WTC11 (cell line): Measurements from ENCODE around the gene AP4M1. TPM values are rescaled to one million over a fixed set of nuclear protein-coding genes. Genes with fewer than 3 reads are reported as not detected.

ENCODE experiments used
- ATAC-seq: fragments of 200-7000 bp; cut with Tn5 transposase; 2 replicates; pipeline ENCODE4 v1.10.0; 2021; ENCODE audit warnings: mild to moderate bottlenecking, moderate library complexity
- CTCF ChIA-PET: fragments of 300-600 bp; sonication (Branson Sonifier 250); formaldehyde crosslinking; loops from one replicate; lab custom pipeline; 2021; ENCODE audit warnings: antibody characterized with exemption; lab: Charles Lee
- POLR2A ChIA-PET: fragments of 350-600 bp; sonication (Branson Sonifier 250); formaldehyde crosslinking; loops from one replicate; lab custom pipeline; 2021; ENCODE audit warnings: antibody characterized with exemption; lab: Charles Lee
- DNase-seq: peaks from one replicate; pipeline ENCODE4 v3.0.0; 2021; ENCODE audit warnings: low spot score
- H3K27ac Mint-ChIP-seq: 2 replicates; pipeline ENCODE4 v1.8.0; 2021; ENCODE audit warnings: mixed read lengths
- H3K27me3 Mint-ChIP-seq: 2 replicates; pipeline ENCODE4 v1.8.0; 2021; ENCODE audit warnings: low read depth, mild to moderate bottlenecking, moderate library complexity, mixed read lengths
- H3K36me3 Mint-ChIP-seq: 2 replicates; pipeline ENCODE4 v1.8.0; 2021; ENCODE audit warnings: mixed read lengths
- H3K4me1 Mint-ChIP-seq: 2 replicates; pipeline ENCODE4 v1.8.0; 2022; ENCODE audit warnings: mixed read lengths
- H3K4me3 Mint-ChIP-seq: 2 replicates; pipeline ENCODE4 v1.8.0; 2021; ENCODE audit warnings: mild to moderate bottlenecking, moderate library complexity, mixed read lengths
- H3K9me3 Mint-ChIP-seq: 2 replicates; pipeline ENCODE4 v1.8.0; 2021; ENCODE audit warnings: mixed read lengths
- CREB1 ChIP-seq: sonication (generic); formaldehyde crosslinking; IDR thresholded peaks from 2 replicates; pipeline ENCODE4 v1.8.0; 2023; ENCODE audit warnings: mild to moderate bottlenecking, missing genetic modification reagents
- E2F4 ChIP-seq: sonication (generic); formaldehyde crosslinking; IDR thresholded peaks from 2 replicates; pipeline ENCODE4 v1.8.1; 2022; ENCODE audit warnings: low read depth, mild to moderate bottlenecking, moderate library complexity, missing genetic modification reagents, borderline replicate concordance
- FOXK1 ChIP-seq: sonication (generic); formaldehyde crosslinking; IDR thresholded peaks from 2 replicates; pipeline ENCODE4 v1.8.0; 2022; ENCODE audit warnings: mild to moderate bottlenecking, moderate library complexity, missing genetic modification reagents
- GABPB1 ChIP-seq: sonication (generic); formaldehyde crosslinking; IDR thresholded peaks from 2 replicates; pipeline ENCODE4 v1.8.1; 2023; ENCODE audit warnings: mild to moderate bottlenecking, missing genetic modification reagents
- IRF2 ChIP-seq: sonication (generic); formaldehyde crosslinking; IDR thresholded peaks from 2 replicates; pipeline ENCODE4 v1.8.0; 2022; ENCODE audit warnings: low read depth, missing genetic modification reagents, borderline replicate concordance
- JAZF1 ChIP-seq: fragments of 250-450 bp; sonication (Bioruptor Pico); IDR thresholded peaks from 2 replicates; pipeline ENCODE4 v1.9.0; 2021; ENCODE audit warnings: moderate library complexity, mild to moderate bottlenecking, inconsistent platforms
- KAT7 ChIP-seq: sonication (generic); formaldehyde crosslinking; IDR thresholded peaks from 2 replicates; pipeline ENCODE4 v1.8.1; 2023; ENCODE audit warnings: missing genetic modification reagents, mild to moderate bottlenecking, borderline replicate concordance
- NFYB ChIP-seq: sonication (generic); formaldehyde crosslinking; conservative IDR thresholded peaks from 2 replicates; pipeline ENCODE4 v1.8.0; 2022; ENCODE audit warnings: low read depth, missing genetic modification reagents
- PRRX2 ChIP-seq: fragments of 250-450 bp; sonication (Bioruptor Pico); IDR thresholded peaks from 2 replicates; pipeline ENCODE4 v1.8.0; 2021; ENCODE audit warnings: mild to moderate bottlenecking
- TCF7 ChIP-seq: sonication (generic); formaldehyde crosslinking; IDR thresholded peaks from 2 replicates; pipeline ENCODE4 v1.8.0; 2022; ENCODE audit warnings: mild to moderate bottlenecking, low read depth, missing genetic modification reagents, moderate library complexity
- TP53 ChIP-seq: sonication (generic); formaldehyde crosslinking; IDR thresholded peaks from 2 replicates; pipeline ENCODE4 v1.8.1; 2023; ENCODE audit warnings: mild to moderate bottlenecking, missing genetic modification reagents
- USF2 ChIP-seq: sonication (generic); formaldehyde crosslinking; IDR thresholded peaks from 2 replicates; pipeline ENCODE4 v1.8.1; 2023; ENCODE audit warnings: mild to moderate bottlenecking, missing genetic modification reagents, moderate library complexity
- ZBTB21 ChIP-seq: sonication (generic); formaldehyde crosslinking; IDR thresholded peaks from 2 replicates; pipeline ENCODE4 v1.8.1; 2023; ENCODE audit warnings: mild to moderate bottlenecking, missing genetic modification reagents, borderline replicate concordance
- ZMAT4 ChIP-seq: fragments of 250-450 bp; sonication (Bioruptor Pico); IDR thresholded peaks from 2 replicates; pipeline ENCODE4 v1.9.0; 2021; ENCODE audit warnings: mild to moderate bottlenecking
- ZNF121 ChIP-seq: sonication (generic); formaldehyde crosslinking; IDR thresholded peaks from 2 replicates; pipeline ENCODE4 v1.8.0; 2023; ENCODE audit warnings: missing genetic modification reagents
- ZNF138 ChIP-seq: sonication (generic); formaldehyde crosslinking; conservative IDR thresholded peaks from 2 replicates; pipeline ENCODE4 v1.8.1; 2022; ENCODE audit warnings: mild to moderate bottlenecking, moderate library complexity, missing genetic modification reagents
- ZNF232 ChIP-seq: sonication (generic); formaldehyde crosslinking; IDR thresholded peaks from 2 replicates; pipeline ENCODE4 v1.8.0; 2022; ENCODE audit warnings: mild to moderate bottlenecking, missing genetic modification reagents
- ZNF263 ChIP-seq: sonication (generic); formaldehyde crosslinking; IDR thresholded peaks from 2 replicates; pipeline ENCODE4 v1.8.1; 2022; ENCODE audit warnings: low read depth, mild to moderate bottlenecking, moderate library complexity, missing genetic modification reagents
- ZNF317 ChIP-seq: sonication (generic); formaldehyde crosslinking; IDR thresholded peaks from 2 replicates; pipeline ENCODE4 v1.8.1; 2023; ENCODE audit warnings: low read depth, mild to moderate bottlenecking, moderate library complexity, missing genetic modification reagents, borderline replicate concordance
- ZNF416 ChIP-seq: fragments of 250-450 bp; sonication (Bioruptor Pico); IDR thresholded peaks from 2 replicates; pipeline ENCODE4 v1.9.0; 2021; ENCODE audit warnings: mild to moderate bottlenecking, inconsistent platforms
- total RNA-seq: library from RNA; stranded (reverse); gene quantifications from 3 replicates; pipeline ENCODE4 v1.2.3, GENCODE V29; 2021
- TF ChIP-seq, protein P1 (sequence below): fragments of 250-450 bp; sonication (Bioruptor Pico); IDR thresholded peaks from 2 replicates; pipeline ENCODE4 v1.8.0; 2021; ENCODE audit warnings: mild to moderate bottlenecking
- TF ChIP-seq, protein P2 (sequence below): sonication (generic); formaldehyde crosslinking; IDR thresholded peaks from 2 replicates; pipeline ENCODE4 v1.8.1; 2023; ENCODE audit warnings: mild to moderate bottlenecking, missing genetic modification reagents, borderline replicate concordance
- TF ChIP-seq, protein P3 (sequence below): sonication (generic); formaldehyde crosslinking; IDR thresholded peaks from 2 replicates; pipeline ENCODE4 v1.8.1; 2023; ENCODE audit warnings: mild to moderate bottlenecking, missing genetic modification reagents, moderate library complexity

The AP4M1 gene
- total RNA-seq, 1 experiment from 2014 or later: 18.0 TPM

GRCh38 chr7:100063376-100063775 lies 38.1 kb upstream of the AP4M1 start:
- CTCF ChIA-PET: interaction anchor here (1.2 kb wide), 1 partner anchor 150 kb away, joined by 3 read pairs; no protein-coding TSS in a partner anchor
- POLR2A ChIA-PET: interaction anchor here (0.7 to 1.3 kb wide), 2 partner anchors 77 to 352 kb away, joined by 4 read pairs; no protein-coding TSS in a partner anchor

DNA sequence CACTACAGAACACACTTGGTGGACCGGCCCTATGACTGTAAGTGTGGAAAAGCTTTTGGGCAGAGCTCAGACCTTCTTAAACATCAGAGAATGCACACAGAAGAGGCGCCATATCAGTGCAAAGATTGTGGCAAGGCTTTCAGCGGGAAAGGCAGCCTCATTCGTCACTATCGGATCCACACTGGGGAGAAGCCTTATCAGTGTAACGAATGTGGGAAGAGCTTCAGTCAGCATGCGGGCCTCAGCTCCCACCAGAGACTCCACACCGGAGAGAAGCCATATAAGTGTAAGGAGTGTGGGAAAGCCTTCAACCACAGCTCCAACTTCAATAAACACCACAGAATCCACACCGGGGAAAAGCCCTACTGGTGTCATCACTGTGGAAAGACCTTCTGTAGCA lies 37.3 kb upstream of the AP4M1 start:
- Mint-ChIP-seq H3K27ac (no peak overlapping the region), H3K4me1 (no peaks in the 10 kb centered on the region), H3K36me3 (peaks cover 54% of the 10 kb centered on the region), H3K4me3 (no peak overlapping the region), H3K9me3 (no peaks in the 10 kb centered on the region), H3K27me3 (no peaks in the 10 kb centered on the region)
- TF ChIP-seq, protein P1, sequence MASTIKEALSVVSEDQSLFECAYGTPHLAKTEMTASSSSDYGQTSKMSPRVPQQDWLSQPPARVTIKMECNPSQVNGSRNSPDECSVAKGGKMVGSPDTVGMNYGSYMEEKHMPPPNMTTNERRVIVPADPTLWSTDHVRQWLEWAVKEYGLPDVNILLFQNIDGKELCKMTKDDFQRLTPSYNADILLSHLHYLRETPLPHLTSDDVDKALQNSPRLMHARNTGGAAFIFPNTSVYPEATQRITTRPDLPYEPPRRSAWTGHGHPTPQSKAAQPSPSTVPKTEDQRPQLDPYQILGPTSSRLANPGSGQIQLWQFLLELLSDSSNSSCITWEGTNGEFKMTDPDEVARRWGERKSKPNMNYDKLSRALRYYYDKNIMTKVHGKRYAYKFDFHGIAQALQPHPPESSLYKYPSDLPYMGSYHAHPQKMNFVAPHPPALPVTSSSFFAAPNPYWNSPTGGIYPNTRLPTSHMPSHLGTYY: no peak
- TF ChIP-seq USF2 (CRISPR knock-in tag) (no peak), FOXK1 (CRISPR knock-in tag) (no peak), ZNF121 (CRISPR knock-in tag) (no peak), ZNF232 (CRISPR knock-in tag) (no peak), ZNF416 (CRISPR knock-in tag) (no peak), IRF2 (no peak)
- DNase-seq: no peak
- no peak for ATAC-seq
- POLR2A ChIA-PET: interaction anchor here (1.3 kb wide), 1 partner anchor 78 kb away, joined by 4 read pairs; no protein-coding TSS in a partner anchor
- CTCF ChIA-PET: interaction anchor here (1.2 kb wide), 1 partner anchor 151 kb away, joined by 3 read pairs; no protein-coding TSS in a partner anchor

More at GRCh38 chr7:100063376-100063775, 38.1 kb upstream of the AP4M1 start:
- no peak for ATAC-seq
- Mint-ChIP-seq H3K27ac (no peak overlapping the region), H3K4me1 (no peaks in the 10 kb centered on the region), H3K4me3 (no peak overlapping the region), H3K27me3 (no peaks in the 10 kb centered on the region), H3K36me3 (peaks cover 62% of the 10 kb centered on the region), H3K9me3 (no peaks in the 10 kb centered on the region)
- TF ChIP-seq TCF7 (CRISPR knock-in tag) (no peak), ZNF317 (no peak), NFYB (CRISPR knock-in tag) (no peak), KAT7 (CRISPR knock-in tag) (no peak), CREB1 (CRISPR knock-in tag) (no peak), PRRX2 (no peak)
- TF ChIP-seq, protein P2, sequence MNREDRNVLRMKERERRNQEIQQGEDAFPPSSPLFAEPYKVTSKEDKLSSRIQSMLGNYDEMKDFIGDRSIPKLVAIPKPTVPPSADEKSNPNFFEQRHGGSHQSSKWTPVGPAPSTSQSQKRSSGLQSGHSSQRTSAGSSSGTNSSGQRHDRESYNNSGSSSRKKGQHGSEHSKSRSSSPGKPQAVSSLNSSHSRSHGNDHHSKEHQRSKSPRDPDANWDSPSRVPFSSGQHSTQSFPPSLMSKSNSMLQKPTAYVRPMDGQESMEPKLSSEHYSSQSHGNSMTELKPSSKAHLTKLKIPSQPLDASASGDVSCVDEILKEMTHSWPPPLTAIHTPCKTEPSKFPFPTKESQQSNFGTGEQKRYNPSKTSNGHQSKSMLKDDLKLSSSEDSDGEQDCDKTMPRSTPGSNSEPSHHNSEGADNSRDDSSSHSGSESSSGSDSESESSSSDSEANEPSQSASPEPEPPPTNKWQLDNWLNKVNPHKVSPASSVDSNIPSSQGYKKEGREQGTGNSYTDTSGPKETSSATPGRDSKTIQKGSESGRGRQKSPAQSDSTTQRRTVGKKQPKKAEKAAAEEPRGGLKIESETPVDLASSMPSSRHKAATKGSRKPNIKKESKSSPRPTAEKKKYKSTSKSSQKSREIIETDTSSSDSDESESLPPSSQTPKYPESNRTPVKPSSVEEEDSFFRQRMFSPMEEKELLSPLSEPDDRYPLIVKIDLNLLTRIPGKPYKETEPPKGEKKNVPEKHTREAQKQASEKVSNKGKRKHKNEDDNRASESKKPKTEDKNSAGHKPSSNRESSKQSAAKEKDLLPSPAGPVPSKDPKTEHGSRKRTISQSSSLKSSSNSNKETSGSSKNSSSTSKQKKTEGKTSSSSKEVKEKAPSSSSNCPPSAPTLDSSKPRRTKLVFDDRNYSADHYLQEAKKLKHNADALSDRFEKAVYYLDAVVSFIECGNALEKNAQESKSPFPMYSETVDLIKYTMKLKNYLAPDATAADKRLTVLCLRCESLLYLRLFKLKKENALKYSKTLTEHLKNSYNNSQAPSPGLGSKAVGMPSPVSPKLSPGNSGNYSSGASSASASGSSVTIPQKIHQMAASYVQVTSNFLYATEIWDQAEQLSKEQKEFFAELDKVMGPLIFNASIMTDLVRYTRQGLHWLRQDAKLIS (CRISPR knock-in tag): no peak
- TF ChIP-seq, protein P3, sequence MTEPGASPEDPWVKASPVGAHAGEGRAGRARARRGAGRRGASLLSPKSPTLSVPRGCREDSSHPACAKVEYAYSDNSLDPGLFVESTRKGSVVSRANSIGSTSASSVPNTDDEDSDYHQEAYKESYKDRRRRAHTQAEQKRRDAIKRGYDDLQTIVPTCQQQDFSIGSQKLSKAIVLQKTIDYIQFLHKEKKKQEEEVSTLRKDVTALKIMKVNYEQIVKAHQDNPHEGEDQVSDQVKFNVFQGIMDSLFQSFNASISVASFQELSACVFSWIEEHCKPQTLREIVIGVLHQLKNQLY (CRISPR knock-in tag): no peak
- no peak for DNase-seq

DNA sequence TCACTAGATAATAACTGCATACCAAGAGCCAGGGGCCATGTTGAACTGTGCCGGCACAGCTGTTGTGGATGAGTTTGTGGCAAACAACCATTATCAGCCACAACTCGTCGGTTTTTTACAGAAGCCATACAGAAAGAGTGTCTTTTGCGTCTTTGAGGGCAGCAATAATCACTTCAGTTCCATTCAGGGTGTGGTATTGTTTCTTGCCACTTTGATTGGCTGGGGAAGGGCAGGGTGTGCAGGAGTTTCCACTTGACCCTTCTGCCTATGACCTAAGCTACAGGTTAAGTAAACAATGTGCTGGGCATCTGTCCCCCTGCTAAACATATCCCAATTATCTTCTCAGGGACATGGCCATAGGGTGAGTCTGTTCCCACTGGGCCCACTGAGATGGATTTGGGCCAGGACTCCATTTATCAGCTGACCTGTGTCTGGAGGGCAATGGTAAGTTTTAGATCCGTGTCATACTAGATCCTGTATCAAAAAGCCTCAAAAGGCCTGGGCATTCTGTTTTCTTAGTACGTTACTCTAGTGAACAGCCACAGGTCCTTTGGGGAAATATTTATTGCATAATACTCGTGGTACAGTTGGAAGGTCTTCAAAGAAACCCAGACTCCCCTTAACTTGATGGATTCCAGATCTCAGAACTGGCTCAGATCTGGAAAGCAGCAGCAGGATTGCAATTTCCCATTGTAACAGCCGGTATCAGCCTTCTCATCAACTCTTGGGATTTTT lies 35.8 kb upstream of the AP4M1 start:
- no peak for ATAC-seq
- peaks cover 11% of the 10 kb centered on the region for H3K9me3 Mint-ChIP-seq
- H3K4me3 Mint-ChIP-seq: no peak overlapping the region
- no peak overlapping the region for H3K27ac Mint-ChIP-seq
- H3K4me1 Mint-ChIP-seq: no peaks in the 10 kb centered on the region
- H3K27me3 Mint-ChIP-seq: no peaks in the 10 kb centered on the region; the same call in 1 of the 2 replicates
- CTCF ChIA-PET: no interaction called here
- H3K36me3 Mint-ChIP-seq: peaks cover 58% of the 10 kb centered on the region
- no peak for DNase-seq
- POLR2A ChIA-PET: no interaction called here
- TF ChIP-seq NFYB (CRISPR knock-in tag) (no peak), E2F4 (CRISPR knock-in tag) (no peak), JAZF1 (CRISPR knock-in tag) (no peak), ZMAT4 (no peak), ZNF232 (CRISPR knock-in tag) (no peak), ZNF263 (CRISPR knock-in tag) (no peak), ZNF138 (no peak), ZBTB21 (CRISPR knock-in tag) (no peak), TP53 (CRISPR knock-in tag) (no peak), GABPB1 (CRISPR knock-in tag) (no peak)
